Esophagus muscularis mucosa (tissue), 4 donors: ENCODE measurements around the gene LTN1. TPM values are rescaled to one million over a fixed set of nuclear protein-coding genes. Genes with fewer than 3 reads are reported as not detected.

Experiments used
- DNase-seq: peaks from one replicate; pipeline ENCODE4 v3.0.0-alpha.2; 2017; ENCODE audit errors: extremely low spot score
- H3K27ac ChIP-seq, 4 donors: fragments of 200-600 bp; sonication (generic); replicated peaks in 1 of 4; 1 replicate in 3 of 4; 2 replicates in 1 of 4; pipeline ENCODE4 v1.5.1; 2016 to 2019; ENCODE audit warnings: mild to moderate bottlenecking in 1 of 4
- H3K27me3 ChIP-seq, 4 donors: fragments of 200-600 bp; sonication (generic); one replicate each; pipeline versions ENCODE4 v1.5.1 to v1.6.0; 2016 to 2019
- H3K36me3 ChIP-seq, 4 donors: fragments of 200-600 bp; sonication (generic); one replicate each; pipeline ENCODE4 v1.5.1; 2016 to 2019
- H3K4me1 ChIP-seq, 4 donors: fragments of 200-600 bp; sonication (generic); one replicate each; pipeline ENCODE4 v1.5.1; 2016 to 2019
- H3K4me3 ChIP-seq, 4 donors: fragments of 200-600 bp; sonication (generic); 1 replicate in 2 of 4; 2 replicates in 2 of 4; pipeline ENCODE4 v1.5.1; 2016 to 2019; ENCODE audit warnings: mild to moderate bottlenecking in 4 of 4, moderate library complexity in 1 of 4
- H3K9me3 ChIP-seq, 4 donors: fragments of 200-600 bp; sonication (generic); 1 replicate in 3 of 4; 2 replicates in 1 of 4; pipeline ENCODE4 v1.5.1; 2016 to 2019
- CTCF ChIP-seq, 3 experiments: fragments of 200-600 bp in 2 of 3; fragments of 450-650 bp in 1 of 3; sonication (generic) in 2 of 3; IDR thresholded peaks; one replicate each; pipeline ENCODE4 v1.5.1; 2017 to 2019; ENCODE audit warnings: antibody characterized with exemption in 3 of 3, mild to moderate bottlenecking in 2 of 3, moderate library complexity in 1 of 3
- EP300 ChIP-seq: sonication (generic); formaldehyde crosslinking; IDR thresholded peaks from one replicate; pipeline ENCODE4 v1.6.1; 2017; ENCODE audit warnings: antibody characterized with exemption
- POLR2A ChIP-seq: fragments of 450-650 bp; IDR thresholded peaks from one replicate; pipeline ENCODE4 v1.6.1; 2017; ENCODE audit warnings: antibody characterized with exemption, moderate library complexity, mild to moderate bottlenecking, low read depth
- POLR2AphosphoS5 ChIP-seq, 2 donors: sonication (generic); formaldehyde crosslinking; IDR thresholded peaks; one replicate each; pipeline ENCODE4 v1.6.1; 2017; ENCODE audit warnings: antibody characterized with exemption in 2 of 2
- WGBS: methylation state at CpG from one replicate; pipeline ENCODE4 v1.1.5; 2018; 5-methylcytosine and 5-hydroxymethylcytosine counted together
- intact Hi-C: fragments of 100-400 bp; cut with DNase I; formaldehyde crosslinking; loops from one replicate; pipeline ENCODE4 v1.15.1; 2023
- total RNA-seq, 4 donors: library from RNA; depleted of rRNA; stranded (reverse); fragments of >200 nt; gene quantifications; one replicate each; pipeline versions ENCODE4 v1.1.0 to v1.2.1, GENCODE V29; 2016

LTN1 gene
- total RNA-seq, 4 donors from 2014 or later = 19.4 to 39.7 (median 26.5) TPM

GRCh38 chr21:28953247-28953646, 39.4 kb downstream of the LTN1 start:
- no peak overlapping the region for H3K27ac ChIP-seq
- no peaks in the 10 kb centered on the region for H3K4me1 ChIP-seq
- DNase-seq = no peak
- H3K27me3 ChIP-seq = no peaks in the 10 kb centered on the region
- WGBS = 99% methylated on average over 2 of the region's 2 CpGs
- peaks cover 8 to 94% (median 48%) of the 10 kb centered on the region in 4 donors for H3K36me3 ChIP-seq
- no peaks in the 10 kb centered on the region for H3K9me3 ChIP-seq
- intact Hi-C loops = no loop called here
- no peak for TF ChIP-seq POLR2AphosphoS5 (IDR thresholded peaks at IDR 0.05)
- H3K4me3 ChIP-seq = no peak overlapping the region

GRCh38 chr21:28952686-28953085, 40.0 kb downstream of the LTN1 start:
- Histone ChIP-seq H3K4me3 (no peak overlapping the region), H3K9me3 (no peaks in the 10 kb centered on the region), H3K27me3 (no peaks in the 10 kb centered on the region), H3K4me1 (no peaks in the 10 kb centered on the region), H3K36me3 (peaks cover 8 to 90% (median 46%) of the 10 kb centered on the region in 4 donors), H3K27ac (no peak overlapping the region)
- TF ChIP-seq POLR2A = no peak
- no peak for TF ChIP-seq EP300
- no peak for TF ChIP-seq POLR2AphosphoS5 (IDR thresholded peaks at IDR 0.05)
- no peak for TF ChIP-seq CTCF (IDR thresholded peaks at IDR 0.05)
- intact Hi-C loops = no loop called here
- 95% methylated on average over 1 of the region's 1 CpG for WGBS
- no peak for DNase-seq

- WGBS = 95% methylated on average over 2 of the region's 2 CpGs
- Histone ChIP-seq H3K36me3 (peaks cover 8 to 92% (median 52%) of the 10 kb centered on the region in 4 donors), H3K27me3 (no peaks in the 10 kb centered on the region), H3K9me3 (no peaks in the 10 kb centered on the region), H3K27ac (no peak overlapping the region), H3K4me3 (no peak overlapping the region), H3K4me1 (peaks cover 0 to 24% (median 15%) of the 10 kb centered on the region in 4 donors)
- intact Hi-C loops = no loop called here
- DNase-seq = no peak
- TF ChIP-seq CTCF (IDR thresholded peaks at IDR 0.05) = no peak
- no peak for TF ChIP-seq POLR2A
- TF ChIP-seq POLR2AphosphoS5 (IDR thresholded peaks at IDR 0.05) = no peak
- no peak for TF ChIP-seq EP300
These were observed 43.4 kb downstream of the LTN1 start for GRCh38 chr21:28949318-28949717.

- no peak for TF ChIP-seq POLR2A
- TF ChIP-seq CTCF (IDR thresholded peaks at IDR 0.05) = no peak
- TF ChIP-seq POLR2AphosphoS5 (IDR thresholded peaks at IDR 0.05) = no peak
- no peak for TF ChIP-seq EP300
- no peaks in the 10 kb centered on the region for H3K27me3 ChIP-seq
- intact Hi-C loops = loop anchor here (5.0 kb wide), 1 partner anchor 197 kb away; no protein-coding TSS in a partner anchor
- H3K4me1 ChIP-seq = peaks cover 3 to 47% (median 36%) of the 10 kb centered on the region in 4 donors
- H3K9me3 ChIP-seq = no peaks in the 10 kb centered on the region
- no peak for DNase-seq
- peaks cover 0 to 84% (median 49%) of the 10 kb centered on the region in 4 donors for H3K36me3 ChIP-seq
- H3K4me3 ChIP-seq = no peak overlapping the region
- H3K27ac ChIP-seq = peak overlapping the region in 3 of 4 donors; percentile 8 to 42 (median 34)
These were observed 48.4 kb downstream of the LTN1 start for GRCh38 chr21:28944296-28944695.

GRCh38 chr21:28943631-28944030, 49.0 kb downstream of the LTN1 start:
- Histone ChIP-seq H3K27ac (no peak overlapping the region), H3K4me3 (no peak overlapping the region), H3K9me3 (no peaks in the 10 kb centered on the region), H3K4me1 (peaks cover 3 to 49% (median 37%) of the 10 kb centered on the region in 4 donors), H3K27me3 (no peaks in the 10 kb centered on the region), H3K36me3 (peaks cover 0 to 81% (median 50%) of the 10 kb centered on the region in 4 donors)
- TF ChIP-seq POLR2AphosphoS5 (IDR thresholded peaks at IDR 0.05) = no peak
- WGBS = 52% methylated on average over 2 of the region's 2 CpGs
- intact Hi-C loops = loop anchor here (5.0 kb wide), 1 partner anchor 196 kb away; no protein-coding TSS in a partner anchor
- DNase-seq = no peak

- WGBS = 77% methylated on average over 2 of the region's 2 CpGs
- peaks cover 3 to 27% (median 18%) of the 10 kb centered on the region in 4 donors for H3K4me1 ChIP-seq
- DNase-seq = no peak
- H3K27me3 ChIP-seq = no peaks in the 10 kb centered on the region
- intact Hi-C loops = no loop called here
- H3K36me3 ChIP-seq = peaks cover 0 to 77% (median 55%) of the 10 kb centered on the region in 4 donors
- H3K9me3 ChIP-seq = no peaks in the 10 kb centered on the region
- H3K27ac ChIP-seq = peak overlapping the region in 1 of 4 donors; percentile 53
- no peak overlapping the region for H3K4me3 ChIP-seq
- no peak for TF ChIP-seq POLR2A
- no peak for TF ChIP-seq POLR2AphosphoS5 (IDR thresholded peaks at IDR 0.05)
- no peak for TF ChIP-seq EP300
- TF ChIP-seq CTCF (IDR thresholded peaks at IDR 0.05) = no peak
These were observed 54.0 kb downstream of the LTN1 start for GRCh38 chr21:28938726-28939125.
